HL-60/S4 (cell line): ENCODE measurements around the gene NPAS3.

Experiments used
- in situ Hi-C: fragments of 300-500 bp; cut with MboI; formaldehyde crosslinking; loops from 2 replicates; pipeline ENCODE4 v1.14.3; 2022; ENCODE audit warnings: low sequenced_read_pairs

The NPAS3 gene

DNA sequence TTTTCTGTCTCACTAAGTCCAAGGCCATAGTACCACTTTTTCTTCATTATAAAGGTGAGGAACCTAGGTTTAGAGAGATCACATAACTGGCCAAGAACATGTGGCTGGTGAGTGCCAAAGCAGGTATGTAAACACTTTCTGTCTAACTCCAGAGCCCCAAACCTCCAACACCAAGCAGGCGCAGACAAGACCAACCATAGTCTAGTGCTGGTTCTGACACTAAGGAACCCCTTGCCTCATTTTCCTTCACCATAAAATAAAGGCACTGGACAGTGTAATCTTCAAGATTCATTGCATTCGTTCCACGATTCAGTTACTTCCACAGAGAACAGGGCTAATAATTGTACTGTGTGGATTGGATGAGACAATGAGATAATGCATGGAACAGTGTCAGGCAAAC is 71.0 kb downstream of the NPAS3 start:
- in situ Hi-C loops, result no loop called here

DNA sequence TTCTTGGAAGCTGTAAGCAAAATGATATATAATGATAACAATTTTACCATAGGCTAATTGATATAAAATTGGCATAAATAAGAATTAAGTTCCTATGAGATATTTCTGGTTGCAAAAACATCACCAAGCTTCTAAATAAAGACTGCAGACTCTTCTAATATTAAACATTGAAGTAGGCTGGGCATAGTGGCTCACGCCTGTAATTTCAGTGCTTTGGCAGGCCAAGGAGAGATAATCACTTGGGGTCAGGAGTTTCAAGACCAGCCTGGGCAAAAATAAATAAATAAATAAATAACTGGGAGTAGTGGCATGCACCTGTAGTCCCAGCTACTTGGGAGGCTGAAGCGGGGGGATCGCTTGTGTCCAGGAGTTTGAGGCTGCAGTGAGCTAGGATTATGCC is 71.8 kb downstream of the NPAS3 start:
- in situ Hi-C loops, result no loop called here

DNA sequence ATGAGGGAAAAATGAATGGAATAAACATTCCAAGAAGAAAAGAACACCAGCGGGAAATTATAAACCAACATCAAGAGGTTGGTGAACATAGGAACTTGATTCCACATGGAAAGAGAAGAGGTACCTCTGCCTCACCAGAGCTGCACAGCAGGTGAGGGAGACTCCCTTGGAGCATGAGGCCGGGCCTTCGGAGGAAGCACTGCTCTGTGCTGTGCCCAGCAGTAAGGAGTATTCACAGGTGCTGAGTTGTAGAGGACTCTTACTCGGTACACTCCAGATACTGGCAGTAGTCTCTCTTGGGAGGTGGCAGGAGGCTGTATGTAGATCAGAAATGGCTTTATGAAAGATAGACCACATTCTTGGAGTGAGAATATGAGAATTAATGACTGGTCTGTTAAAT is 76.0 kb downstream of the NPAS3 start:
- in situ Hi-C loops, result no loop called here

DNA sequence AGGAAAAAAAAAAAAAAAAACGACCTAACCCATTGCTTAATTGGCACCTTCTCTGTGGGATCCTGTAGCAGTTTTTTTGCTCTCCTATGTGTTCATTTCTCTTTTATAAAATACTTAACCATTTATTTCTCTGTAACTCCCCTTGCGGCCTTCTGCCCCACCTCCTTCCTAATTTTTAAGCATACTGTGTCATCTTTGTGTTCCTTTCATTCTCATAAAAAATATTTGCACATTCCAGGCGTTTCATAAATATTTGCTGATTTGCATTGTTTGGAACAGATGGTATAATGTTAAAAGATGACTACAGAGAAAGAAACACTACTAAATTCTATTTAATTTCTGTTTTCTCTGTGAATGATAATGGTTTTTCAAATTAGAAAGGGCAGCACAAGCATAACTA is 77.9 kb downstream of the NPAS3 start:
- in situ Hi-C loops, result no loop called here

DNA sequence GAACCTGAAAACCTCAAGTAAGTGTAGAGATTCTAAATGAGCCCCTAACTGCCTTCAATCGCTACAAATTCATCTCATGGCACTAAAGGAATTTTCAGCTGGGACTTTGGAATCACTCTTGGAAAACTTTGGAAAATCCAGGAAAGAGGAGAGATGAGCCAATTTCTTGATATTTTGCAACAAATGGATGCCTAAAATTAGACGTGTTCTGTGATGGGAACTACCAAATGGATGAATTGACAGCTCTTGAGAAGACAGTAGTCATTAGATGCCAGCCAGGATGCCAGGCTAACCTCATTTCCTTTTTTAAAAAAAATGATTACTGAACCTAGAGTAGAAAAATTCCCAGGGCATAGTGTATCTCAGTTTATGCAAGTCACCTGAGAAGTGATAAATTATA is 78.3 kb downstream of the NPAS3 start:
- in situ Hi-C loops, result no loop called here

DNA sequence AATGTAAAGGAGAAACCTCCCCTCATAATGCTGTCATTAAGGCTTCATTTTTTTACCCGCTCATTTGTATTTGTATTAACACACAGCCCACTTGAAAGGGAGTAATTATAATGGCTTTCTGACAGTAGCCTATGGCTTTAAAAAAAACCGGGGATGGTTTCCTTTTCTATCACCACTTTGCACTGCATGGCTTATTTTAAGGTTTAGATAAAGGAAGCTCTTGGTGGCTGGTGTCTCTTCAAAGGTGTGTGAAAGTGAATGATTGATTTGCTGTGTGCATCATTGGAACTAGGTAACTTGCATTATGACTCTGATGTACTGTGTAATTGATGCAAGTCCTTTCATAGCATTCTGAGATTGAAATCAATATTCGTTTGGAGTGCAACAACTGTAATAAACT is 80.7 kb downstream of the NPAS3 start:
- in situ Hi-C loops, result no loop called here

DNA sequence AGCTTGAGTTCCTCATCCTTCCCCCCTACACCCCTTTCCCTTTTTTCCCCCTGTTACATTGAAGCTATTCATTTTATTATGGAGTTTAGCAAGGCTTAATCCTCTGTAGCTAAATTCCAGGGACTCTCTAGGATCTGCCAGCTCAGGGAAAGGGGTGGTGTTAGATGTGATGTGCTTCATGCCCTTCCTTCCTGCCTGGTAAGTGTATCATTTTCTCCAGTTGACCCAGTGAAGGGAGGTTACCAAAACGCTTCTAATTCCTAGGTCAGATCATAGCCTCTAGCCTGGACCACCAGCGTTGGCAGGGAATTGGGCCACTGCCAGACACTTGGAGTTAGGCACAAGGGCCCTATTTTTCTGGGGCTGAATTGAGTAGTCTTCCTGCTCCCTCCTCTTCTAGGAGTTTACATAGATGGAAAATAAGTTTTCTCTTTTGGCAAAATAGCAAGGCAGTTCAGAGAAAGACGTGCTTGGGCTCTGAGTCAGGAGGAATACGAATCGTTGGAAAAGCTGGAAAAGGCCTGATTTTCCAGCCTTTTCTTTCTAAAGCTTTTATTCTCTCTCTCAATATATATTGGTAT is 88.3 kb downstream of the NPAS3 start:
- in situ Hi-C loops, result no loop called here

DNA sequence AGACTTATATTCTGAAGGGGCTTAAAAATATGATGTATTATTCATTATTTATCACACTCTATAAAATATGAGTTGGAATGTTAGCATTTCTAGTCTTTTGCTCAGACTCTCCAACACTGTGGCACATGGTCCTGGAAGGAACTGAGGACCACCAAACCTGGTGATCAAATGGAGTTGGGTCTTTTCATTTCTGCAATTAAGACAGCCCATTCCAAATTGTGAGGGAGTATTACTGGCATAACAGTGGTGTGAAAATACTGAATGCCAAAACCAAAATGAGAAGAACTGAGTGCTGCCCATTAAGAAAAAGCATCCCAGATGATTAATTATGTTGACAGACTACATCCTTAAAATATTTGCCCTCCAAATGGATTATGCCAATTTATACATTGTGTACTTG is 90.8 kb downstream of the NPAS3 start:
- in situ Hi-C loops, result no loop called here

DNA sequence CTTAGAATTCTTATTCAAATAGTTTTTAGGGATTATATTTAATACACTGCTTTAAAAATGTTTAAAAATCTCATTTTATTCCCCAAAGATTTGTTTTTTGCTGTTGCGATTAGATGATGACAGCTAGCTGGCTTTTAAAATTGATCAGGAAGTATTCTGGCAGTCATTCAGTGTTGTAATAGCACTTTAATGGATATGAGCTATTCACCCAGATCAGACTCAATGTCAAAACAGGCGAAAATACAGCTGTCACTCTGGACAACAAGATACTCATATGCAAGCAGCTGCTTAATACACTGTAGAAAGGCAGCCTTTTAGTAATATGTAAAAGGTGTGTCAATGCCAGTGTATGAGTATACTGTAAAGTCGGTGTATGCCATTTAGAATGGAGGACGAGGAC is 91.7 kb downstream of the NPAS3 start:
- in situ Hi-C loops, result no loop called here

DNA sequence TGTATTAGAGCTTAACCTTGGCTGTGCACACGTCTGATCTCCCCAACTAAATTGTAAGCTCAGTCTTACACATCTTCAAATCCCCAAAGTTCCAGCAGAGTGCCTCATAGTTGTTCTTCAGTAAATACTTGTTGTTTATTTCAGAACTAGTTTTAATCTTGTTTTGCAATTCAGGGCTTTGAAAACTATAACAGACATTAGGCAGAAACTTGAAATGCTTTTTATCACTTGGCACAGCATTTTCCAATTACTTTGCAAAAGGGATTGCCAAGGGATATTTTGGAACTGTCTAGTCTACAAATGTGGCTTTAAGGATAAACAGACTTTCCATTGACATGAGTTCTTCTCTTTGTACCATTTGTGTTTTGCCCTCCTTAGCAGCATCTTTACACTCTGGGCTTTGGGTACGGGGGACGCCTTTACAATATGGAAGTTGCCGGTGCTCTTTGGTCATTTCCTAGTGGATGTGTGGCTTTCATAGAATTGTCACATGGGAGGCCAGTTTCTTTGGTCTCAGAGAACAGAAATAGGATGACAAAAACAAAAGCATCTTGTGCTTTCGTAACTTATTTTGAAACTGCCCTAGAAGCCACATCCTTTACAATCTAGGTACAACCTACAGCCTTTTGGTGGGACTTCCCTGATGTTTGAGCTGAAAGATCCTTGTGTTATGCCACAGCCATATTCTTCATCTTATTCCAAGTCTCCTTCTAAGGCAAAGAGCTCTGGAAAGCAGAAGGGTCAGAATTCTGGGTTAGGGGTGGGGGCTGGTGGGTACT is 96.9 kb downstream of the NPAS3 start:
- in situ Hi-C loops, result no loop called here

DNA sequence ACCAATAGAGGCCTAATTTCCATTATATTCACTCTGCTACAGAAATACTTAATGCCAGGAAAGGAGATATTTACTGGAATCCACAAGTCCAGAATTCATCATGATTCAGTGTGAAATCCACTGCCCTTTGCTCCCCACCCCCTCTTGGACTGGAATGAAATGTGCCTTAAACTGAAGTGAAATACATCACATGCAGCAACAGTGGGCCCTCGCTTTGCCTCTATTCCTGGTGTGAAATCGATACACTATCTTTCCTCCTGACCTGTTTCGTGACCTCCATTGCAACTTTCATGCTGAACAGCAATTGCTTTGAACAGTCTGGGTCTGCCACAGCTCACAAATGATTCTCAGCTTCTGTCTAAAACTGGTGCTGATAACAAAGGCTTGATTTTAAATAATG is 100.6 kb downstream of the NPAS3 start:
- in situ Hi-C loops, result no loop called here

DNA sequence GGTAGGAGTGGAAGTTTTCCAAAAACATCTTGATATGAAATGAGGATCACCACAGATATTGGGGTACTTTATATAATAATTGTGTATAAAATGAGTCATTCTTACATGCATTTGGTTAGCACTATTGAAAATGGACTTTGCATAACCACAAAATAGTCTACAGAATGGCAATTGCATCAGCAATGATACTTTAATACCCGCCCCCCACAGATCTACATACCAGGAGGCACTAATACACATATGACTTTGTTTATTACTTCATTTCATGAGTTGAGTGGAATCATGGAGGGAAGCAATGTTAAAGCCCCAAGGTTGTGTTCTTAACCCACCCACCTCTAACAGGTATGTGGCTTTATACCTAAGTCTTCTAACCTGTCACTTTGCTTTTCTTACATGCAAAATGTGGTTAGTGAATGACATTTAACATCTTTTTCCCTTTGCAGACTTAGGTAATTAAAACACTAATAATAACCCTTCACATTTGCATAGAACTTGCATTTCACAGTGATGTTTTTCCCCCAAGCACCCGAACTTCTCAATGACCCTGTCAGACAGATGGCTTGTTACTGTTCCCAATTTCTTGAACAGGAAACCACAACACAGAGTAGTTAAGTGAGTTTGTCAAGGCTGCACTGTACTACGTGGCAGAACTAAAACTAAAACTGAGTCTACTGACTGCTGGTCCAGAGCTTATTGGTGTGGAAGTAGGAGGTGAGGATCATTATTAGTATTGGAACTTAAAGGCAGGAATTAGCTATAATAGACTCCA is 101.9 kb downstream of the NPAS3 start:
- in situ Hi-C loops, result no loop called here

DNA sequence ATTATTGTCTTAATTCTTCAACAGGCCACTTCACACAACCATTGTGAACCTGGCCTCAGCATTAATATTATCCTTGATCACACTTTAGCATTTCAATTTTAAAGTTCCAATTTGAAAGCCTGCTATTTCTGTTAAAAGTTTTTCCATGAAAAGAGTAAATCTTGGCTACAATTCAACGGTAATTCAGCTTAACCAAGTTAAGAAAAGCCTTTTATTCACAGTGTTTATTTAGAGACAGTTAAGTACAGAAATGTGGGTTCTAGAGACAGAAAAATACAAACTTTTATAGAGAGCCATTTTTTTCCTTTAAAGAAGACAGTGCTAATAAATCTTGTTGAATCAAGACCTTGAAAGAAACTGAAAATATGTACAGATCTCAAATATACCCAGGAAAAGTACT is 103.9 kb downstream of the NPAS3 start:
- in situ Hi-C loops, result no loop called here

DNA sequence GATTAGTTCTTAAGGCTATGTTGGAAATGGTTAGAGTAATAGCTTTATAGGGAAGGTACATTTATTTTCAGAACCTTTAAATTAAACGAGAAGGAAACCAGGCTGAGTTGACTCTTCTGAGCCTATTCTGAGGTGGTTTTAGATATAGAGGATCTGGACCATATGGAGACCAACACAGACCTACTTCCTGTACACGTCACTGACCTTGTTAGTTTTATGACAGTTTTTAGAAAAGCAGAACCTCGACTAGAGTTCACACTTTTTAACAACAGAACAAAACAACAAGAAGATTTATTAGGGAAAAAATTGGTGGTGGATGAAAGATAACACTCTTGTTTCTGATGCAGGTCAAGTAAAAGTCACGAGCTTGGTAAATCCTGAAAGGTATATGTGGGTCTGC is 107.1 kb downstream of the NPAS3 start:
- in situ Hi-C loops, result no loop called here

DNA sequence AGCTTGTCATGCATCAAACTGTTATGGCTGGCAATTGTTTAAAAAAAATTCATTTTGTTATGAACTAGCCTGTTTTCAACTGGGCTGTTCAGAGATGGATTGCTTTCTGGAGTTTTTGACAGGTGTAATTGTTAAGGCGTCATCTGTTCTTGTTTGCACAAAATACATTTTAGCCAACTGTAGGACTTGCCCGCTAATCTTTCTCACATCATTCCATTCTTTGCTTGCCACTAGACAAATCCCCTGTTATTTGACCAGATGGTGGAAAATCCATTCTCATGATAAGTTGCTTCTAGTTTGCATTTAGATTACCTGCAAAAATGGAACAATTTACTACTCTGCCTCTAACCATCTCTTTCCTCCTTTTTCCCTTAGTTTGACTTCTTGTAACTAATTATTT is 114.3 kb downstream of the NPAS3 start:
- in situ Hi-C loops, result no loop called here

DNA sequence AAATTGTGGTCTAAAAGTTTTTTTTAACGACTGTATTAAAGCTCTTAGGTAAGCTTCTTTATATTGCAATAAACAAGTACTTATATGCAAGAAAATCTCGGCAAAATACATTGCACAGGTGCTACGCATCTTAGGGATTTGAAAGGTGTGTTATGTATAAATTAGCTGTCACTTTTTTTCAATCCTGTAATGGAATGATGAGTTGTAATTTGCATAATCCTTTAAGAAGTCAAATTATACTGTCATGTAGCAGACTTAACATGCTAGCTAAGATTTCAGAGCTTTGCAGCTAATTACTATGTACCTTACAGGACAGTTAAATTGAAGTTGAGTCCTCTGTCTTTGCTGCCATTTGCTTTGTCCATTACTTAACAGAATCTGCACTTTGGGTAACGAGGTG is 117.5 kb downstream of the NPAS3 start:
- in situ Hi-C loops, result no loop called here

DNA sequence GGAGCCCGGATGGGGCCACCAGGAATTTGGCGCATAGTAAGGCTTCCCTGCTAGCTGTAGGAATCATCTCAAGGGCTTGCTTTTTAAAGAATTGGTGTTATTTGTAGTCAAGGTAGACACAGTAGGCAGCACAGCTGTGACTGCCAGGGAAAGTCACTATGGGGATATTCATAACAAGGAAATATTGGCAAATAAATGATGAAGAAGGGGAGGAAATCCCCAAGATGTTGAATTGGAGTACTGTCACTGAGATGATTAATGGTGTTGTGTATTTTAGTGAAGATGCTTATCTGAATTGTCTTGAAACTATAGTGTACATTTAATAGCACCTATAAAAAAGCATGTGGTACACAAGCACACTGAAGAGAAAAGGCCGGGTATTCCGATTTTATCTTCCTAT is 118.9 kb downstream of the NPAS3 start:
- in situ Hi-C loops, result no loop called here

DNA sequence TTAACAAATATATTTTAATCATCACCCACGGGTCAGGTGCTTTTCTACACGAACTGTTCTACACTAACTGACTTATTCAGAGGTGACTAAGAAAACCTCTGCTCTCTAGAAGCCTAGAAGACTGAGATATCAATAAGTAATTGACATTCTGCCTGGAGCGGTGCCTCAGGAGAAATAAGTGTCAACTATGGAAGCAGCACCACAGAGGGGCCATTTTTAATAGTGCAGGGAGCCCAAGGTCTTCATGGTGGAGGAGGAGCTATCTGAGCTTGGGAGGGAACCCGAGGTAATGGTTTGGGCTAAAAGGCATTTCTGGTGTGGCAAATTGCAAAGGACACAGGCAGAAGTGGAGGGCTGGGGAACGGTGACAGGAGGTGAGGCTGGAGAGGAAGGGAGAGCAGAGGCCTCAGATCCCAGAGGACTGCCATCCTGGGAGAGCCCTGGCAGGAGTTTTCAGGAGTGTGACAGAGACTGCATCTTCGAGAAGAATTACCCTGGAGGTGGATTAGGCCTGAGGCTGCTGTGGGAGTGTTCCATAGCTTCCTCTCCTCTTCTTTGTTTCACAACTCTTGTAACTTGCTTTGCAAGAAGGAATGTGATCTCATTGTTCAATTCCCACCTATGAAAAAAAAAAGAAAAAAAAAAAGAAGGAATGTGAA is 123.1 kb downstream of the NPAS3 start:
- in situ Hi-C loops, result no loop called here

DNA sequence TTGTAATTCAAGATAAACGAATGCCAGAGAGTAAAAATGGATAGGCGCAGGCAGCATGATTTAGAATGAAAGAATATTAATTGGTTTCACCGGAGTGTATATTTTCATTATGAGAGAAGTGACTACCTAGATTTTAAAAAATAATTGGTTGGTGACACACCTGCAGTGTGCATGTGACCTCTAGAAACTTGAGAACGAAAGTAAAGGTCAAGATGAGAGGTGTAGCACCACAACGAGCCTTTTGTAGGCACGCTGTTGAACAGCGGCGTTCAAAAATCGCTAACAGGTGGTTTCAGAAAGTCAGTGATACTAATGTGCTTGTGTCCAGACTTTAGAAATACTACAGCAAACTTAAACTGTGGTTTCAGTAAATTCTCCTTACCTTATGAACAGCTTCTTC is 123.8 kb downstream of the NPAS3 start:
- in situ Hi-C loops, result no loop called here

DNA sequence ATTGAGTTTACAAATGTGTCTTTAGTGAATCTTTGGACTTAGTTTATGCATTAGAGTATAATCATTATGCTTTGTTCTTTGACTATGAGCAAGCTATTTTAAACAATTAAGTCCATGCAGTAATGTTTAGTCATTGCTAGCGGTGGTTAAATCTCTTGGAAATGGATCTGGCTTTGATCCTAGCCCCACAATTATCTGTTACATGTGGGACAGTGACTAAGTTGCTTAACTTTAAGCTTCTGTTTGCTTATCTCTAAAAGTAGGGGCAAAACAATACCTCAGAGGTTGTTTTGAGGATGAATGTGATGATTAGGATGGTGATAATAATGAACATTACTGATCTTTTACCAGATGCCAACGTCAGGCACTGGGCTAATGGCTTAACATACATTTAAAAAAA is 124.2 kb downstream of the NPAS3 start:
- in situ Hi-C loops, result no loop called here

DNA sequence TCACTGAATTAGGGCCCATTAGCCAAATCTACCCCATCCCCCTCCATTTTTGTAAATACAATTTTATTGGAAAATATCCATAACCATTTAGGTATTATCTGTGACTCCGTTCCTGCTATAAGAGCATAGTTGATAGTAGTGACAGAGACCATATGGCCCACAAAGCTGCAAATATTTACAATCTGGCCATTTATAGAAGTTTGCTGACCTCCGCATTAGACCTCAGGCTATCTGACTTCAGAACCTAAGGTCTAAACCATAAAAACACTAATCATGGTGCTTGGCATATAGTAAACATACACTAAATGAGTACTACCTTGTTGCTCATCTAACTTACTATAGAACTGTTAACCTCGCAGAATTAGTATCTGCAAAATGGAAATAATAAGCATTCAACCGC is 124.8 kb downstream of the NPAS3 start:
- in situ Hi-C loops, result no loop called here

DNA sequence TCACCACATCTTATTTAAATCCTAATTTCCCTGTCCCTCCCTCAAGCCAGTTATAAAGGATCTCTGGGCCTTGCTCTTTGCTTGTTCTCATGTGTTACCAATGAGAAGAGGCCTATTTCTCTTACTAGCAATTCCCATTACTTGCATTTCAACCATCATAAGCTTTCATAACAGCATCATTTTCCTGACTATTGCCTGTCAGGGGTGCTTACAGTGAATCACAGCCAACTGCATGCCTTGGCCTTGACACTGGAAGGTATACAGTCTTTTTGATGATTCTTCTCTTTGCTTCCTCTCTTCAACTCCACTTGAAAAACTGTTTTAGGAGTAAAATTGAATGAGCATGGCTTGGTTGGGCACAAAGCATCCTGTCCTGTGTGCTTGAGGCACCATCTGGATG is 127.0 kb downstream of the NPAS3 start:
- in situ Hi-C loops, result no loop called here
